GM19025 (cell line): ENCODE results near the gene FOSL1.
A peak's percentile ranks its signal among the peaks of the same experiment; 100 is the strongest.

Source experiments
- ATAC-seq: cut with Tn5 transposase; IDR thresholded peaks from one replicate; pipeline ENCODE4 v1.9.1; 2021; ENCODE audit warnings: mild to moderate bottlenecking, low read depth, moderate library complexity; ENCODE audit not compliant: unreplicated experiment

FOSL1 gene

GRCh38 chr11:65920372-65920802 lies 20.2 kb upstream of the FOSL1 start:
- no peak for ATAC-seq

- ATAC-seq, result peak; percentile 40
Measured at GRCh38 chr11:65919573-65920371, 19.6 kb upstream of the FOSL1 start.

GRCh38 chr11:65919141-65919572 lies 19.0 kb upstream of the FOSL1 start, which contains the start of gene DRAP1:
Gene DRAP1 (plus strand): TSS chr11:65919426. CDS start chr11:65919502, 76 bp downstream.
- peak; percentile 85 for ATAC-seq

- ATAC-seq, result peak; percentile 43
Measured at GRCh38 chr11:65918211-65919140, 18.3 kb upstream of the FOSL1 start, which contains the start of gene C11orf68. Gene C11orf68 (minus strand): TSS chr11:65919062. CDS start chr11:65919031, 31 bp downstream.

GRCh38 chr11:65917434-65918210 lies 17.4 kb upstream of the FOSL1 start:
- no peak for ATAC-seq

DNA sequence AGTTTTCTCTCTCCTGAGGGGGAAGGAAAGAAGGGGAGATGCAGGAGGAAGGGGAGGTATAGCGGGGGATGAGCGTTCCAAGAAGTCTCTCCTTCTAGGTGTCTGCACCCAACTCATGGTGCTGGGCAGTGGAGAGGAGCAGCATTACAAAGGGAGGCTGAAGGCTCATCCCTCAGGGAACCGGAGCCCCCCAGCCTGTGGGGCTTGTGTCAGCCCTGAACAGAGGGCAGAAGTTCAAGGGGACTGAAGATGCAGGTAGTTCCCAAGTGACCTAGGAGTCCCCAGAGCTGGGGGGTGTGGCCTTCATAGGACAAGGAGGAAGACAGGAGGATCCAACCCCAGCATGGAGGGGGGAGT lies 16.9 kb upstream of the FOSL1 start:
- ATAC-seq, result no peak

DNA sequence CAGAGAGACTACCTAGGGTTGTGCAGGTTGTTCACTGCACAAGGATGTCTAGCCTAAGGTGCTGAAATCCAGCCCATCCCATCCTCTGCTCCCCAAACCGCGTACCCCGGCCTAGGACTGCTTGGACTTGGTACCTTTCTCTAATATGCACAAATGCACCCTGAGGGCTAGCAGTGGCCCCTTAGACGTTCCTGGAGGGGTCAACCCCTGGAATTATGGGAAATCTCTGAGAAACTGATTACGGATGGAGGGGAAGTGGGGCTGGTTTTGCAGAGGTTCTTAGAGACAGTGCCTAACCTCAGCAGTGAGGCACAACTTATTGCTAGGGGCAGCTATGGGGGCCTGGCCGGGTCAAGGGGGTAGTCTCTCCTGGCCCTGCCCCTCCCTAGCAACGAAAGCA lies 16.2 kb upstream of the FOSL1 start:
- ATAC-seq, result no peak

- ATAC-seq, result no peak
Measured at GRCh38 chr11:65915821-65916251, 15.6 kb upstream of the FOSL1 start.

DNA sequence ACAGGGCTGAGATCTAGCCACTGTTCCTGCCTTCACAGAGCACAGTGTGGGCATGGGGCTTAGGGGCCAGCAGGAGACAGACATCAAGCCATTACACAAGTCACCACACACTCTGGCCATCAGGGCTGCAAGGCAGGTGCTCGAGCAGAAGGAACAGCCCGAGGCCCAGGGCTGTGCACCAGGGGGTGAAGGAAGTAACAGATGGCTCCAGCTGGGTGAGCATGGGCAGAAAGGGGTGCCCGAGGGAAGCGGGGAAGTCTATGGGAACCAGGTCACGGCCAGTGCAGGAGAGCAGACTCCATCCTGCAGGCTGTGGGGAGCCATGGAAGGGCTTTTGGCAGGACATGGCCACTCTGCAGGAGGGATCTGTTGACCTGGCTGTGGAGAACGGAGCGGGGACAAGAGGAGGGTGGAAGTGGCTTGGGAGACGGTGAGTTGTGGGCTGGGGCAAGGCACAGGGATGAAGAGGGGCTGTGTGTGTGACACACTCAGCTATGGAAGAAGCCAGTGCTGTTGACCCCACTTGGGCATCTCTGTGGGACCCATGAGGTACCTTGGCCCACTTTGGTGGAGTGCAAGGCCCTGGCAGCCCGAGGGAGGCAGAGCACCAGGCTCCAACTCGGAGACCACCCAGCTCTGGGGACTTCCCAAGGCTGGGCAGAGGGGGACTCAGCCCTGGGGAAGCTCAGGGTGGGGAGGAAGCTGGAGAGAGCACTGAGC lies 15.1 kb upstream of the FOSL1 start:
- ATAC-seq, result no peak

DNA sequence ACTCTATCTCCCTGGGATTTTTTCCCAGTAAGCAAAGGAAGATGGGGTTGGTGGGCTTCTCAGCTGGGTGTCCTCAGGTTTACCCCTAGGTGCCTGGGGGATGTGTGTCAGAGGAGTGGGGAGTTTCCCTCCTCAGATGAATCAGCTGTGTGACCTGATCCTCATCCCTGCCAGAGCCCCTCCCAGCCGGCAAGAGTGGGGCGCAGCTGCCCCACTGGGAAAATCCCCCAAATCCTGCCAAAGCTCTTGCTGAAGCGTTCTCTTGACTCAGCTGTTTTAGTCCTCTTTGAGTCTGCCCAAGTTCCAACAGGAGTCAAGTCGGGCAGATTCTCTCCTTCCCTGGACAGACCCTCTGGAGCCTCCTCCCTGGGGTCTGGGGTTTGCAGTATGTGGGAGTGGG lies 12.7 kb upstream of the FOSL1 start:
- no peak for ATAC-seq

DNA sequence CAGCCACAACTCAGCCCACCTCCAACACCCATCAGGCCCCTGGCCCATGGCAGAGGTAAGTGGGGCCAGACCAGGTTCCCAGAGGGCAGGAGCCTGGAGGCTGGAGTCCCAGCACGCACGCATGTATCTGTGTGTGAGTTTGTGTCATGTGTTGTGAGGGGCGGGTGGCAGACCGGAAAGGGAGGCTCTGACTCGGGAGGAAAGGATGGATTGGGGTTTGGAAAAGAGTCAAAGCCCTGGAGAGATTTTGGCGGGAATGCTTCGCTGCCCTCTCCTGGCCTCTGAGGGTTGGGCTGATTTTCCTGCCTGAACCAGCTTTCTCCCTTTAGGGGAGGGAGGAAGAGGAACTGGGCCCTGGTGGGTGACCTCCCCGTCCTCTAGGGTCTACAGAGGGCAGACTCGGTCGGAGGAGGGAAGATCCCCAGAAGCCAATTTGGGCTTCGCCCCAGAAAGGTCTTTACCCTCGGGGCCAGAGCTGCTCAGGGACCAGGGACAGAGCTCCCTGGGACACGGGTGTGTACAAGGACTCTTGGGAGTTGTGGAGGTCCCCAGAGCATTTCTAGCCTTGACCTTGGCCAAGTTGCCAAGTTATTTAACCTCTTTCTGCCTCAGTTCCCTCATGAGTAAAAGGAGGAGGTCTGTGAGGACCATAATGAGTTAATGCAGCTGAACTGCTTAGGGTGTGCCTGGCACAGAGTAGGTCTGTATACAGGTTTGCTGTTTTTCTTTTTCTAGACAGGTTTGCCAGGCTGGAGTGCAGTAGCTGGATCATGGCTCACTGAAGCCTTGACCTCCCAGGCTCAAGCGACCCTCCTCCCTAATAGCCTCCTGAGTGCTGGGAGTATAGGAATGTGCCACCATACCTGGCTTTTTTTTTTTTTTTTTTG lies 11.7 kb upstream of the FOSL1 start:
- ATAC-seq, result no peak

DNA sequence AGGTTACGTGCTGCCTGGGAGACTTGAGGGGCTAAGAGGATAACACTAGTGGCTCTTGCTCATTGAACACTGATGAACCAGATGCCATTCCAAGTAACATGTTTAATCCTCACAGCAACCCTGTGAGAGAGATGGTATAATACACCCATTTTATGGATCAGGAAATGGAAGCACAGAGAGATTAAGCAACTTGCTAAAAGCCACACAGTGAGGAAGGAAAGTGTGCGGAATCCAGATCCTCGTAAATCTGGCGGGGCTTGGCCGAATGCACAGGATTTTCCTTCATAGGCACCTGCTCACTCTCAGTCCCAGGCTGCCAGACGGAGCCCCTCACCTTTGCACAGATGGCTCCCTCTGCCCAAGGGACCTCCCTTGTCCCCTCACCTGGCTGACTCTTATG lies 7.7 kb upstream of the FOSL1 start:
- ATAC-seq, result no peak

- ATAC-seq, result no peak
Measured at GRCh38 chr11:65906602-65907001, 6.4 kb upstream of the FOSL1 start.

DNA sequence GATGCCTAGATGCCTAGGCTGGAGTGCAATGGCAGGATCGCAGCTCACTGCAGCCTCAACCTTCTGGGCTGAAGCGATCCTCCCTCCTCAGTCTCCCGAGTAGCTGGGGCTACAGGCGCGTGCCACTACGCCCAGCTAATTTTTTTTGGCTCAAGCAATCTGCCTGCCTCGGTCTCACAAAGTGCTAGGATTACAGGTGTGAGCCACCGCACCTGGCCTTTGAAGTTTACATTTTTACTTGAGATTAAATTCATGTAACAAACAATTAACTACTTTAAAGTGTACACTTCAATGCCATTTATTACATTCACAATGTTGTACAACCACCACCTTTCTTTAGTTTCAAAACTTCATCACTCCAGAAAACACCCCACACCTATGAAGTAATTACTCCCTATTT lies 3.5 kb upstream of the FOSL1 start:
- ATAC-seq, result no peak

DNA sequence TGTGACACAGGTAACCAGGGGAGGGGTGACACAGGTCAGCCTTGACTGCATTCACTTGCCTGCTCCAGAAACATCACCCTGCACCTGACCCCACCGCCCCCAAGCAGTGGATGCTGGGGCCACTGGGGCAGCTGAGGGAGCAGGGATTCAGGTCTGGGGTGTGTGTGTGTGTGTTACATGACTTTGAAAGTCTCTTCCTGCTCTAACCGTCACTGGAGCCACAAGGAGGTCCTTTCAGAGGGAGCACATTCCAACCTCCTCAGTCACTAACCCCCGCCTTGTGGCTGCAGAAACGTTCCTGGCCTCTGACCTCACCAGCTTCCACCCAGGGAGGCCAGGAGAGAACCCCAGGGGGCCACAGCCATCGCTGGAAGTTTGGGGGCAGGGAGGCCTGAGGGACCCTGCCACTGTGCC lies 2.9 kb upstream of the FOSL1 start:
- no peak for ATAC-seq

- no peak for ATAC-seq
Measured at GRCh38 chr11:65900899-65901180, 652 bp upstream of the FOSL1 start.

DNA sequence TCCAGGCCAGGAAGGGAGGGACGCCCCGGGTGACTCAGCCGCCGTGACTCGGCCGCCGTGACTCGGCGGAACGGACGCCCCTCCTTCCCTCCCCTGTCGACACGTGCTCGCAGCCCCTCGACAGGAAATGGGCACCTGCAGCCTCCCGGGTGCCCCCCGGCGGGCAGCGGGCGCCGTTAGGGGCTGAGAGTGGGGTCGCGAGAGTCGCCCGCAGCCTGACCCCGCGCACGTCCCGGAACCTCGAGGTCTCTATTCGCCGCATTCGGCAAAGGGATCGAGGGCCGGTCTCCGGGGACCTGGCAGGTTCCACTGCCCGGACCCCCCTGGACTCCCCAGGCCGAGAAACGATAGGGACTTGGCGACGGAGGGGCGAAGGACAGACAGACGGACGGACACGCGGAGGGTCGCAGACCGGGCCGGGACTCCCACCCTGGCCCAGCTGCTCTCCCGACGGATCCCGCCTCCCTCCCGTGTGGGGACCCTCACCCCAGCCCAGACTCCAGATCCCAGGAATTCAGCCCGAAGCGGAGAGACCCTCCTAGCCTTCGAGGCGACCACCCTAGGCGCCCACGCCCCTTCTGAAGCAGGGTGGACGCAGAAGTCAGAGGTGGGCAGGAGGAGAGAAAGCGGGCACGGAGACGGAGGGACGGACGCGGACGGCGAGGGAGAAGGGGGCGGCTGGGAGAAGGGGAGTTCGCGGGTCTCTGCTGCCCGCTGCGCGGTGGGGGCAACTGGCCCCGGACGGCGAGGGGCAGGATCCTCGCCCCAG lies 648 bp downstream of the FOSL1 start:
- ATAC-seq, result no peak

- ATAC-seq, result no peak
Measured at GRCh38 chr11:65898656-65899355, 1.4 kb downstream of the FOSL1 start.
